Measurements from ENCODE around the gene PCDHGB1.

GRCh38 chr5:141355641-141356040 is 5.7 kb downstream of the PCDHGB1 start:
- TF ChIP-seq, protein P1, sequence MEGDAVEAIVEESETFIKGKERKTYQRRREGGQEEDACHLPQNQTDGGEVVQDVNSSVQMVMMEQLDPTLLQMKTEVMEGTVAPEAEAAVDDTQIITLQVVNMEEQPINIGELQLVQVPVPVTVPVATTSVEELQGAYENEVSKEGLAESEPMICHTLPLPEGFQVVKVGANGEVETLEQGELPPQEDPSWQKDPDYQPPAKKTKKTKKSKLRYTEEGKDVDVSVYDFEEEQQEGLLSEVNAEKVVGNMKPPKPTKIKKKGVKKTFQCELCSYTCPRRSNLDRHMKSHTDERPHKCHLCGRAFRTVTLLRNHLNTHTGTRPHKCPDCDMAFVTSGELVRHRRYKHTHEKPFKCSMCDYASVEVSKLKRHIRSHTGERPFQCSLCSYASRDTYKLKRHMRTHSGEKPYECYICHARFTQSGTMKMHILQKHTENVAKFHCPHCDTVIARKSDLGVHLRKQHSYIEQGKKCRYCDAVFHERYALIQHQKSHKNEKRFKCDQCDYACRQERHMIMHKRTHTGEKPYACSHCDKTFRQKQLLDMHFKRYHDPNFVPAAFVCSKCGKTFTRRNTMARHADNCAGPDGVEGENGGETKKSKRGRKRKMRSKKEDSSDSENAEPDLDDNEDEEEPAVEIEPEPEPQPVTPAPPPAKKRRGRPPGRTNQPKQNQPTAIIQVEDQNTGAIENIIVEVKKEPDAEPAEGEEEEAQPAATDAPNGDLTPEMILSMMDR (IDR thresholded peaks at IDR 0.05) = no peak
- TF ChIP-seq POLR2AphosphoS5 (IDR thresholded peaks at IDR 0.05; ENCODE audit: low read depth, low read length) = no peak
- no peak for TF ChIP-seq TCF7L2 (IDR thresholded peaks at IDR 0.05; ENCODE audit: low read depth, low read length)
- no peak for TF ChIP-seq SIN3A (IDR thresholded peaks at IDR 0.05; ENCODE audit: borderline replicate concordance, insufficient read depth, low read depth, low read length)
